Stimulated activated CD8-positive, alpha-beta memory T cell treated with anti-CD3 and anti-CD28 coated beads, Interleukin-4, amount 100 ng/mL, for 4 hours (primary cell): ENCODE data around the gene ABCC8.

Experiments used
- DNase-seq, 2 donors: peaks; one replicate each; pipeline ENCODE4 v3.0.0-alpha.2; 2020; ENCODE audit warnings: low read depth in 2 of 2, low spot score in 1 of 2

The ABCC8 gene

GRCh38 chr11:17389211-17389956, 87.3 kb downstream of the ABCC8 start:
- DNase-seq, result peak; percentile 63 to 65

GRCh38 chr11:17388609-17389210, 87.9 kb downstream of the ABCC8 start, which contains the start of gene KCNJ11:
KCNJ11 (minus strand) TSS chr11:17388659; CDS start chr11:17388091, 568 bp downstream.
- no peak for DNase-seq

- DNase-seq, result no peak
Measured at GRCh38 chr11:17387811-17388210, 88.8 kb downstream of the ABCC8 start.

GRCh38 chr11:17387254-17387653, 89.4 kb downstream of the ABCC8 start:
- DNase-seq, result no peak

GRCh38 chr11:17386331-17387084, 90.1 kb downstream of the ABCC8 start:
- DNase-seq, result no peak

- DNase-seq, result no peak
Measured at GRCh38 chr11:17385926-17386325, 90.7 kb downstream of the ABCC8 start.

GRCh38 chr11:17385492-17385891, 91.2 kb downstream of the ABCC8 start:
- DNase-seq, result no peak

GRCh38 chr11:17384002-17384511, 92.6 kb downstream of the ABCC8 start:
- peak; percentile 44 to 71 for DNase-seq

GRCh38 chr11:17383461-17383860, 93.2 kb downstream of the ABCC8 start:
- DNase-seq, result no peak

- no peak for DNase-seq
Measured at GRCh38 chr11:17382046-17382728, 94.5 kb downstream of the ABCC8 start.

GRCh38 chr11:17381156-17381555, 95.5 kb downstream of the ABCC8 start:
- DNase-seq, result no peak

GRCh38 chr11:17379383-17380180, 97.1 kb downstream of the ABCC8 start:
- no peak for DNase-seq

GRCh38 chr11:17378655-17379054, 98.0 kb downstream of the ABCC8 start:
- no peak for DNase-seq

- DNase-seq, result no peak
Measured at GRCh38 chr11:17376493-17376892, 100.2 kb downstream of the ABCC8 start.

GRCh38 chr11:17375547-17375946, 101.1 kb downstream of the ABCC8 start:
- DNase-seq, result no peak

GRCh38 chr11:17371614-17372013, 105.0 kb downstream of the ABCC8 start:
- DNase-seq, result no peak

GRCh38 chr11:17369684-17370243, 106.9 kb downstream of the ABCC8 start:
- no peak for DNase-seq

GRCh38 chr11:17369094-17369493, 107.6 kb downstream of the ABCC8 start:
- no peak for DNase-seq

GRCh38 chr11:17368551-17368950, 108.1 kb downstream of the ABCC8 start:
- DNase-seq, result no peak

- no peak for DNase-seq
Measured at GRCh38 chr11:17366495-17366894, 110.2 kb downstream of the ABCC8 start.
